Measurements from ENCODE around the gene RHAG. TPM values are rescaled to one million over a fixed set of nuclear protein-coding genes. Genes with fewer than 3 reads are reported as not detected.
"Not testable (repeated sequence)": the region's sequence is repeated elsewhere in the genome, so short reads cannot be mapped to it uniquely, and the experiment has no call there.

Gene RHAG
- polyA plus RNA-seq, 3 donors from 2014 or later = not detected

- no peak overlapping the region for H3K27ac Mint-ChIP-seq
- H3K27me3 Mint-ChIP-seq (ENCODE audit: low read depth in 3 of 3) = peaks cover 0 to 3% (median 2%) of the 10 kb centered on the region in 3 donors
- H3K4me1 Mint-ChIP-seq = no peaks in the 10 kb centered on the region
- H3K4me3 Mint-ChIP-seq = no peak overlapping the region
- peaks cover 0 to 13% (median 3%) of the 10 kb centered on the region in 6 donors for H3K9me3 Mint-ChIP-seq
- no peak for DNase-seq
- H3K36me3 Mint-ChIP-seq = no peaks in the 10 kb centered on the region
Measured at GRCh38 chr6:49632727-49633126, 3.9 kb downstream of the RHAG start.

GRCh38 chr6:49629485-49630088, 7.1 kb downstream of the RHAG start:
- not testable (repeated sequence) for H3K27me3 Mint-ChIP-seq (ENCODE audit: low read depth in 3 of 3); DNase-seq; H3K36me3 Mint-ChIP-seq; H3K4me1 Mint-ChIP-seq; H3K4me3 Mint-ChIP-seq; H3K27ac Mint-ChIP-seq
- peaks cover 0 to 13% (median 0%) of the 10 kb centered on the region in 6 donors for H3K9me3 Mint-ChIP-seq

DNA sequence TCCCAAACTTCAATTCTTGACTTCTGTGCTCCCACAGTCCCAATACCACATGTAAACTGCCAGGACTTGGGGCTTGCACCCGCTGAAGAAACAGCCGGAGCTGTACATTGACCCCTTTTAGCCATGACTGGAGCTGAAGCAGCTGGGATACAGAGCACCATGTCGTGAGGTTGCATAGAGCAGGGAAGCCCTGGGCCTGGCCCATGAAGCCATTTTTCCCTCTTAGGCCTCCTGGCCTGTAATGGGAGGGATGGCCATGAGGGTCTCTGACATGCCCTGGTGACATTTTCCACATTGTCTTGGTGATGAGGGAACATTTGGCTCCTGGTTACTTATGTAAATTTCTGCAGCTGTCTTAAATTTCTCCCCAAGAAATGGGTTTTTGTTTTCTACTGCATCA, 9.8 kb downstream of the RHAG start:
- DNase-seq = no peak
- H3K36me3 Mint-ChIP-seq = no peaks in the 10 kb centered on the region
- H3K4me3 Mint-ChIP-seq = no peak overlapping the region
- peaks cover 0 to 11% (median under 1%) of the 10 kb centered on the region in 6 donors for H3K9me3 Mint-ChIP-seq
- peaks cover 0 to 6% (median 0%) of the 10 kb centered on the region in 3 donors for H3K27me3 Mint-ChIP-seq (ENCODE audit: low read depth in 3 of 3)
- H3K4me1 Mint-ChIP-seq = no peaks in the 10 kb centered on the region
- H3K27ac Mint-ChIP-seq = no peak overlapping the region

GRCh38 chr6:49618257-49618656, 18.4 kb downstream of the RHAG start:
- no peaks in the 10 kb centered on the region for H3K4me1 Mint-ChIP-seq
- no peaks in the 10 kb centered on the region for H3K36me3 Mint-ChIP-seq
- no peak overlapping the region for H3K27ac Mint-ChIP-seq
- peaks cover 0 to 7% (median under 1%) of the 10 kb centered on the region in 6 donors for H3K9me3 Mint-ChIP-seq
- no peak for DNase-seq
- no peak overlapping the region for H3K4me3 Mint-ChIP-seq
- peaks cover 0 to 3% (median 0%) of the 10 kb centered on the region in 3 donors for H3K27me3 Mint-ChIP-seq (ENCODE audit: low read depth in 3 of 3)

- not testable (repeated sequence) for H3K4me1 Mint-ChIP-seq; H3K27ac Mint-ChIP-seq; H3K36me3 Mint-ChIP-seq; DNase-seq; H3K27me3 Mint-ChIP-seq (ENCODE audit: low read depth in 3 of 3); H3K4me3 Mint-ChIP-seq
- H3K9me3 Mint-ChIP-seq = peaks cover 0 to 10% (median 0%) of the 10 kb centered on the region in 6 donors
Measured at GRCh38 chr6:49614144-49614543, 22.5 kb downstream of the RHAG start.

DNA sequence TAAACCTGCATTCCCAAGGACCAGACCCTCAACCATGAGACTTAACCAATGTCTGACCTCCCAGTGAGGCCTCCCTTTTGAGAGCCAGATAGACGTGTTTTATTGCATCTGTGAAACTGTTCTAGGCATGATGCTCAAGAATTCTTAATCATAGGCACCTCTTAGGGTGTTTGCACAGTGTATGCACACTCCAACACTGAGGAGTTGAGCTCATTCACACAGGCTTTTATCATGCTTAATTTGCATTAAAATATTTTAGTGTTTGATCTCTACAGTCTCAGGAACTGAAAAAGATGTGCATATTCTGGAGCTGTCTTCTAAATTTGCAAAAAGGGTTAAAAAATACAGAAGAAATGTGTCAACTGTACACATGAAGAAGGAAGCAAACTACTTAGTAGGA, 27.4 kb downstream of the RHAG start:
- Mint-ChIP-seq H3K4me1 (no peaks in the 10 kb centered on the region), H3K4me3 (no peak overlapping the region), H3K27ac (no peak overlapping the region), H3K9me3 (peaks cover 0 to 10% (median 0%) of the 10 kb centered on the region in 6 donors), H3K27me3 (ENCODE audit: low read depth in 3 of 3) (peaks cover 0 to 2% (median 1%) of the 10 kb centered on the region in 3 donors), H3K36me3 (no peaks in the 10 kb centered on the region)
- no peak for DNase-seq

DNA sequence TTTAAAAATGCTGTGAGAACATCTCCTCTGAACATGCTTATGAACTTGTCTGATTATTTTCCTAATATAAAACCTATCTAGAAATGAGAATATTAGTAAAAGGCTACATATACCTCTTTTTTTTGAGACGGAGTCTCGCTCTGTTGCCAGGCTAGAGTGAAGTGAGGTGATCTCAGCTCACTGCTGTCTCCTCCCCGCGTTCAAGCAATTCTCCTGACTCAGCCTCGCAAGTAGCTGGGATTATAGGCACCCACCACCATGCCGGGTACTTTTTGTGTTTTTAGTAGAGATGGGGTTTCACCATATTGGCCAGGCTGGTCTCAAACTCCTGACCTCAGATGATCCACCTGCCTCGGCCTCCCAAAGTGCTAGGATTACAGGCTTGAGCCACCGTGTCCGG, 28.4 kb downstream of the RHAG start:
- not testable (repeated sequence) for H3K9me3 Mint-ChIP-seq; H3K27ac Mint-ChIP-seq; H3K4me1 Mint-ChIP-seq; DNase-seq; H3K4me3 Mint-ChIP-seq; H3K27me3 Mint-ChIP-seq (ENCODE audit: low read depth in 3 of 3); H3K36me3 Mint-ChIP-seq

DNA sequence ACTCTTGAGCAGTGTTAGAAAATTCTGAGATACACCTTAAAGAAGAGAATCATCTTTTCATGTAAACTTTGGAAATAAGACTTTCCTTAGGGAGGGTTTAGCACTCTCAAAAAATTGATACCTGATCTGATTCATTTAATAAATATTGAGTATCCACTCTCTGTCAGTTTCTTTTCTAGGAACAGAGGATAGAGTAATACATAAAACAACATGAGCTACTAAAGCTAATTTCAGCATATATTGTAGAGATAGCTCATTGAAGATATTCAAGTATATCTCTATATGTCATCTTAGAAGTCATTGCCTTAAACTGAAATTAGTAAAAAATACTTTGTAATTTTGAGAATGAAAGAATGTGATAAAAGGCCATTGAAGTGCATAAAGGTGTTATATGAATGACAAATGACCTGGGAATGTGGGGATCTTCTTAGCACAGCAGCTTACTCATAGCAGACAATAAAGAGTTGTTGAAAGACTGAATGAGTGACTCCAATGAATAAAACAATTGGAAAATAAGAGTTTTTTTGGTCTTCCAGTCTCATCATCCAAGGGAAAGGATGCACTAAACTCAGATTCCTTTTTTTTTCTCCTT, 29.2 kb downstream of the RHAG start:
- Mint-ChIP-seq H3K4me1 (no peaks in the 10 kb centered on the region), H3K27me3 (ENCODE audit: low read depth in 3 of 3) (peaks cover 0 to 1% (median under 1%) of the 10 kb centered on the region in 3 donors), H3K4me3 (no peak overlapping the region), H3K9me3 (peaks cover 0 to 10% (median 0%) of the 10 kb centered on the region in 6 donors), H3K27ac (no peak overlapping the region), H3K36me3 (no peaks in the 10 kb centered on the region)
- DNase-seq = no peak

- DNase-seq = peak in 1 of 3 donors; percentile 1
- Mint-ChIP-seq H3K4me1 (no peaks in the 10 kb centered on the region), H3K36me3 (no peaks in the 10 kb centered on the region), H3K27ac (no peak overlapping the region), H3K27me3 (ENCODE audit: low read depth in 3 of 3) (peaks cover 0 to under 1% (median 0%) of the 10 kb centered on the region in 3 donors), H3K4me3 (no peak overlapping the region), H3K9me3 (peaks cover 0 to 10% (median 0%) of the 10 kb centered on the region in 6 donors)
Measured at GRCh38 chr6:49606721-49607390, 29.8 kb downstream of the RHAG start.

GRCh38 chr6:49604080-49604479, 32.6 kb downstream of the RHAG start:
- H3K9me3 Mint-ChIP-seq; H3K36me3 Mint-ChIP-seq; H3K4me3 Mint-ChIP-seq; H3K27ac Mint-ChIP-seq; H3K4me1 Mint-ChIP-seq; DNase-seq; H3K27me3 Mint-ChIP-seq (ENCODE audit: low read depth in 3 of 3): not testable (repeated sequence)

GRCh38 chr6:49587262-49587661, 49.4 kb downstream of the RHAG start:
- DNase-seq; H3K9me3 Mint-ChIP-seq; H3K36me3 Mint-ChIP-seq; H3K27ac Mint-ChIP-seq; H3K4me3 Mint-ChIP-seq; H3K27me3 Mint-ChIP-seq (ENCODE audit: low read depth in 3 of 3); H3K4me1 Mint-ChIP-seq: not testable (repeated sequence)

DNA sequence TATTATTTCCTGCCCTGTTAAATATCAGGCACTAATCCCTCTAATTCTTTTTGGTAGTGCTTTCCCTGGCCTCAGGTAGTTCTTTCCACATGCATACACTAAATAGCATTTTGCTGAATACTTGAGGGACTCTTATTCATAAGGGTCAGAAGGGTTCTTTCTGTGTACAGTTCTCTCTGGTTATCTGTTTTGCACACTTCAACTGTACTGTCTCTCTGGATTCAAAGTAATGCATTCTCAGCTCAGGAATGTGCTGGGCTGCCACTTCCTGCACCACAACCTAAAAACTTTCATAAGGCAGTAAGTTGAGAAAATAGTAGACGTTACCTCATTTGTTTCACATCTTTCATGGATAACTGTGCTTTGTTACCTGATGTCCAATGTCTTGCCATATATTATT, 54.1 kb downstream of the RHAG start:
- Mint-ChIP-seq H3K4me3 (no peak overlapping the region), H3K4me1 (no peaks in the 10 kb centered on the region), H3K27ac (no peak overlapping the region), H3K9me3 (peaks cover 0 to 3% (median 0%) of the 10 kb centered on the region in 6 donors), H3K36me3 (no peaks in the 10 kb centered on the region), H3K27me3 (ENCODE audit: low read depth in 3 of 3) (peaks cover 0 to 4% (median 2%) of the 10 kb centered on the region in 3 donors)
- DNase-seq = no peak

GRCh38 chr6:49579649-49580048, 57.0 kb downstream of the RHAG start:
- H3K4me1 Mint-ChIP-seq = no peaks in the 10 kb centered on the region
- peaks cover 0 to 5% (median 4%) of the 10 kb centered on the region in 6 donors for H3K9me3 Mint-ChIP-seq

DNA sequence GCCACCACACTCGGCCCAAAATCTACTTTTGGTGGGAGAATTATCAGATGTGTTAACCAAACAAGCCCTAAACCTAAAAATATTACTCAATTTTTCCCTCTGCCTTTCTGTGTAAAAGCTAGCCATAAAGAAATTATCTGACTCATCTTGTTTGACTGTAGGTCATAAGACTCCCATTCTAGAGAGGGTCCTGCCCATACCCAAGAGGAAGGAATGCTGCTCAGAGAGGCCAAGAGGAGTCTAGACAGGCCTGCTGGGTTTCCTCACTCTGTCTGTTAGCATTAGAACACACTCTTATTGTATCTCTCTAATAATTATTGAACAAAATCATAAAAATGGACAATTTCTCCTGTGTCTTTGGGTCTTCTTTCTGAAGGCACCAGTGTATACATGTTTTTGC, 60.0 kb downstream of the RHAG start:
- Mint-ChIP-seq H3K27ac (no peak overlapping the region), H3K27me3 (ENCODE audit: low read depth in 3 of 3) (peaks cover 0 to 3% (median 2%) of the 10 kb centered on the region in 3 donors), H3K36me3 (no peaks in the 10 kb centered on the region), H3K9me3 (peaks cover 0 to 6% (median 3%) of the 10 kb centered on the region in 6 donors), H3K4me1 (no peaks in the 10 kb centered on the region), H3K4me3 (no peak overlapping the region)
- no peak for DNase-seq

More at GRCh38 chr6:49579649-49580048, 57.0 kb downstream of the RHAG start:
- DNase-seq = no peak
- Mint-ChIP-seq H3K36me3 (no peaks in the 10 kb centered on the region), H3K4me3 (no peak overlapping the region), H3K27me3 (ENCODE audit: low read depth in 3 of 3) (peaks cover 0 to 4% (median 2%) of the 10 kb centered on the region in 3 donors), H3K27ac (no peak overlapping the region)
